GM12878 (cell line): ENCODE data around the gene PIGM. TPM values are rescaled to one million over a fixed set of nuclear protein-coding genes. Genes with fewer than 3 reads are reported as not detected.

Experiments used
- ATAC-seq: fragments of 200-7000 bp; cut with Tn5 transposase; 3 replicates; pipeline ENCODE4 v1.9.1; 2020; ENCODE audit warnings: mild to moderate bottlenecking, moderate library complexity
- BruUV-seq: library from RNA; stranded (reverse); fragments of 400-500 nt; replicated peaks from 2 replicates; lab custom pipeline; 2021; lab: Mats Ljungman, UMichigan
- CTCF ChIA-PET: fragments of 300-600 bp; sonication (Branson Sonifier 250); formaldehyde crosslinking; extraction: SDS; loops from one replicate; lab custom pipeline; 2021; ENCODE audit warnings: inconsistent platforms; lab: Yijun Ruan, JAX
- POLR2A ChIA-PET: fragments of 350-600 bp; formaldehyde crosslinking; extraction: SDS; loops from one replicate; lab custom pipeline; 2021; ENCODE audit warnings: inconsistent platforms; lab: Charles Lee
- RAD21 ChIA-PET: fragments of 300-600 bp; sonication (Branson Sonifier 250); formaldehyde crosslinking; loops from one replicate; lab custom pipeline; 2023; ENCODE audit warnings: antibody characterized with exemption; ENCODE audit not compliant: unreplicated experiment; lab: Charles Lee
- SMC1A ChIA-PET: fragments of 300-600 bp; sonication (Branson Sonifier 250); formaldehyde crosslinking; loops from one replicate; lab custom pipeline; 2023; ENCODE audit not compliant: unreplicated experiment, uncharacterized antibody; lab: Charles Lee
- DNase-seq: peaks from one replicate; pipeline ENCODE4 v3.0.0-alpha.2; 2011; ENCODE audit warnings: low read depth, low spot score
- FAIRE-seq: peaks from 3 replicates; lab custom pipeline; 2011; peaks lifted over from hg19 to GRCh38; lab: Jason Lieb, UNC
- H2AFZ ChIP-seq: 2 replicates; pipeline ENCODE4 v1.6.0; 2011; ENCODE audit warnings: low read depth, low read length, control low read depth; ENCODE audit not compliant: control insufficient read depth
- H3K27ac ChIP-seq: 2 replicates; pipeline ENCODE4 v1.5.1; 2011; ENCODE audit warnings: control low read depth; ENCODE audit not compliant: control insufficient read depth, insufficient read depth
- H3K27me3 ChIP-seq, 2 experiments: replicated peaks in 1 of 2; 2 replicates each; pipeline versions ENCODE4 v1.6.0 to v1.6.1; 2011; ENCODE audit warnings: low read length in 1 of 2; ENCODE audit not compliant: control insufficient read depth in 2 of 2, insufficient read depth in 2 of 2
- H3K36me3 ChIP-seq, 2 experiments: 2 replicates each; pipeline ENCODE4 v1.5.1; 2011; ENCODE audit warnings: low read length in 1 of 2; ENCODE audit not compliant: control insufficient read depth in 2 of 2, insufficient read depth in 2 of 2
- H3K4me1 ChIP-seq: 2 replicates; pipeline ENCODE4 v1.6.1; 2011; ENCODE audit warnings: mild to moderate bottlenecking, low read length, moderate library complexity, mixed read lengths; ENCODE audit not compliant: control insufficient read depth, insufficient read depth
- H3K4me2 ChIP-seq: 2 replicates; pipeline ENCODE4 v1.6.0; 2011; ENCODE audit warnings: control low read depth; ENCODE audit not compliant: control insufficient read depth, insufficient read depth
- H3K4me3 ChIP-seq: fragments of 200-600 bp; sonication (generic); 2 replicates; pipeline ENCODE4 v1.5.1; 2016
- H3K79me2 ChIP-seq: 2 replicates; pipeline ENCODE4 v1.6.0; 2011; ENCODE audit warnings: low read length; ENCODE audit not compliant: control insufficient read depth, insufficient read depth
- H3K9ac ChIP-seq: 2 replicates; pipeline ENCODE4 v1.8.0; 2011; ENCODE audit warnings: low read length, control low read depth, mixed read lengths; ENCODE audit not compliant: control insufficient read depth, insufficient read depth
- H3K9me3 ChIP-seq: replicated peaks from 3 replicates; pipeline ENCODE4 v1.5.1; 2011; ENCODE audit warnings: mild to moderate bottlenecking, low read length; ENCODE audit not compliant: control insufficient read depth, insufficient read depth
- H4K20me1 ChIP-seq: 2 replicates; pipeline ENCODE4 v1.6.0; 2011; ENCODE audit not compliant: control insufficient read depth, insufficient read depth
- CHD4 ChIP-seq: fragments of 200-600 bp; sonication (generic); IDR thresholded peaks from 2 replicates; pipeline ENCODE4 v1.6.1; 2016; ENCODE audit warnings: mild to moderate bottlenecking
- HDGF ChIP-seq: fragments of 450-650 bp; IDR thresholded peaks from 2 replicates; pipeline ENCODE4 v1.6.1; 2016; ENCODE audit warnings: antibody characterized with exemption
- KLF5 ChIP-seq: fragments of 450-650 bp; IDR thresholded peaks from 2 replicates; pipeline ENCODE4 v1.6.1; 2014; ENCODE audit warnings: mild to moderate bottlenecking; ENCODE audit not compliant: partially characterized antibody
- MTA3 ChIP-seq: IDR thresholded peaks from 2 replicates; pipeline ENCODE4 v1.6.1; 2012; ENCODE audit warnings: low read length, inconsistent platforms, borderline replicate concordance
- MXI1 ChIP-seq: fragments of 150-350 bp; IDR thresholded peaks from 2 replicates; pipeline ENCODE4 v1.6.1; 2011; ENCODE audit warnings: low read depth, mild to moderate bottlenecking, inconsistent platforms, low read length, improper control_type of control experiment
- MYB ChIP-seq: fragments of 150-350 bp; IDR thresholded peaks from 2 replicates; pipeline ENCODE4 v1.6.1; 2014; ENCODE audit warnings: mild to moderate bottlenecking, low read depth, low read length, borderline replicate concordance
- NFXL1 ChIP-seq: fragments of 450-650 bp; IDR thresholded peaks from 2 replicates; pipeline ENCODE4 v1.6.1; 2017; ENCODE audit warnings: antibody characterized with exemption, mild to moderate bottlenecking, borderline replicate concordance
- NR2C1 ChIP-seq: fragments of 450-650 bp; IDR thresholded peaks from 2 replicates; pipeline ENCODE4 v1.6.1; 2017; ENCODE audit warnings: antibody characterized with exemption, mild to moderate bottlenecking, moderate library complexity
- NRF1 ChIP-seq: conservative IDR thresholded peaks from 2 replicates; pipeline ENCODE4 v1.6.1; 2011; ENCODE audit warnings: mild to moderate bottlenecking, low read depth, low read length, improper control_type of control experiment
- PAX8 ChIP-seq: fragments of 450-650 bp; IDR thresholded peaks from 2 replicates; pipeline ENCODE4 v1.6.1; 2017; ENCODE audit warnings: mild to moderate bottlenecking, moderate library complexity
- SMAD1 ChIP-seq: fragments of 450-650 bp; IDR thresholded peaks from 2 replicates; pipeline ENCODE4 v1.6.1; 2018; ENCODE audit warnings: mild to moderate bottlenecking, low read depth; ENCODE audit not compliant: partially characterized antibody
- STAT1 ChIP-seq: fragments of 450-650 bp; conservative IDR thresholded peaks from 2 replicates; pipeline ENCODE4 v1.6.1; 2014; ENCODE audit warnings: antibody characterized with exemption, mild to moderate bottlenecking
- ZNF217 ChIP-seq: fragments of 450-650 bp; IDR thresholded peaks from 2 replicates; pipeline ENCODE4 v1.6.1; 2017; ENCODE audit warnings: antibody characterized with exemption, mild to moderate bottlenecking
- ZSCAN29 ChIP-seq: fragments of 450-650 bp; IDR thresholded peaks from 2 replicates; pipeline ENCODE4 v1.6.1; 2017; ENCODE audit warnings: mild to moderate bottlenecking, moderate library complexity
- WGBS: methylation state at CpG from one replicate; pipeline ENCODE4 v1.1.6; 2016; ENCODE audit warnings: low lambda C conversion rate; ENCODE audit not compliant: insufficient replicate concordance, insufficient coverage; ENCODE audit errors: missing lambda C conversion rate; 5-methylcytosine and 5-hydroxymethylcytosine counted together
- in situ Hi-C: fragments of 300-500 bp; cut with MboI; formaldehyde crosslinking; loops from 9 replicates; pipeline ENCODE4 v1.14.3; 2018; ENCODE audit warnings: mixed read lengths
- intact Hi-C: fragments of 100-400 bp; cut with micrococcal nuclease; formaldehyde crosslinking; loops from one replicate; pipeline ENCODE4 v1.14.2; 2022; ENCODE audit not compliant: unreplicated experiment
- polyA plus RNA-seq, 11 experiments: library from polyadenylated mRNA; depleted of rRNA in 4 of 11; unstranded in 6 of 11; stranded (reverse) in 5 of 11; fragments of >200 nt; fragmentation: Nextera tagmentation in 4 of 11; fragmentation: Illumina TruSeq in 1 of 11; extraction: Ambion mirVana in 4 of 11; extraction: Trizol in 1 of 11; gene quantifications; 1 replicate in 1 of 11; 2 replicates in 10 of 11; pipeline versions ENCODE4 v1.2.1 to v1.2.3, GENCODE V29; 2011 to 2016; ENCODE audit warnings: inconsistent platforms in 2 of 11, missing spikeins in 2 of 11, low read depth in 1 of 11
- total RNA-seq, 4 experiments: library from RNA; depleted of rRNA in 3 of 4; stranded (reverse); fragments of >200 nt in 3 of 4; fragmentation: Illumina TruSeq in 1 of 4; extraction: Trizol in 1 of 4; gene quantifications; 2 replicates each; pipeline versions ENCODE4 v1.2.1 to v1.2.3, GENCODE V29; 2013 to 2021
- TF ChIP-seq, protein P1 (sequence below): fragments of 450-650 bp; IDR thresholded peaks from 2 replicates; pipeline ENCODE4 v1.6.1; 2017; ENCODE audit warnings: borderline replicate concordance
- TF ChIP-seq, protein P2 (sequence below): fragments of 450-650 bp; formaldehyde crosslinking; IDR thresholded peaks from 2 replicates; pipeline ENCODE4 v1.4.0; 2020; ENCODE audit warnings: mild to moderate bottlenecking, moderate library complexity
- TF ChIP-seq, protein P3 (sequence below): IDR thresholded peaks from 2 replicates; pipeline ENCODE4 v1.6.1; 2011; ENCODE audit warnings: borderline replicate concordance, low read depth, mild to moderate bottlenecking, moderate library complexity, mixed read lengths, low read length; ENCODE audit not compliant: insufficient read depth; ENCODE audit errors: extremely low read length

PIGM gene
- total and polyA plus RNA-seq, 10 of the 15 experiments (the other 5 are each of a cell fraction or from before 2014, with no cell fraction given) = 2.6 to 6.1 (median 4.6) TPM

DNA sequence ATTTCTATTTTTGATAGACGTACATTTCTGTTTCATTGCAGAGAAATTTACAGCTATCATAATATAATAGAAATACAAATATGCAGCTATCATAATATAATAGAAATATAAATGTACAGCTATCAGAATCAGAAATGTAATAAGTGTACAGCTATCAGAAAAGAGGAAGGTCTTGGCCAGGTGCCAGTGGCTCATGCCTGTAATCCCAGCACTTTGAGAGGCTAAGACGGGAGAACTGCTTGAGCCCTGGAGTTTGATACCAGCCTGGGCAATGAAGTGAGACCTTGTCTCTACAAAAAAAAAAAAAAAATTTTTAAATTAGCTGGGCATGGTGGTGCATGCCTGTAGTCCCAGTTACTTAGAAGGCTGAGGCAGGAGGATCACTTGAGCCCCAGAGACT is 37.9 kb downstream of the PIGM start:
- no peak for DNase-seq
- H3K4me2 ChIP-seq = no peak overlapping the region
- in situ Hi-C loops (no loop called here), intact Hi-C loops (no loop called here)
- H3K4me3 ChIP-seq = no peak overlapping the region
- no peaks in the 10 kb centered on the region for H3K9me3 ChIP-seq
- CTCF ChIA-PET = interaction anchor here (2.5 kb wide), 1 partner anchor 13 kb away, joined by 25 read pairs; no protein-coding TSS in a partner anchor
- no peaks in the 10 kb centered on the region for H4K20me1 ChIP-seq
- POLR2A ChIA-PET = interaction anchor here (0.5 kb wide), 1 partner anchor 11 kb away, joined by 3 read pairs; no protein-coding TSS in a partner anchor
- H3K27ac ChIP-seq = no peak overlapping the region
- SMC1A ChIA-PET = interaction anchor here (1.1 to 1.6 kb wide), 3 partner anchors 12 to 42 kb away, joined by 3 to 5 read pairs (median 3); no protein-coding TSS in a partner anchor
- RAD21 ChIA-PET = interaction anchor here (0.9 to 1.5 kb wide), 2 partner anchors 14 to 83 kb away, joined by 3 to 5 read pairs; no protein-coding TSS in a partner anchor
- H3K36me3 ChIP-seq = no peaks in the 10 kb centered on the region
- H3K27me3 ChIP-seq = no peaks in the 10 kb centered on the region; a peak in 2 of 4 replicates
- 37% methylated on average over 2 of the region's 2 CpGs for WGBS
- no peaks in the 10 kb centered on the region for H3K4me1 ChIP-seq
- no TSS peak for BruUV-seq
- FAIRE-seq = no peak
- H3K9ac ChIP-seq = no peak overlapping the region
- H3K79me2 ChIP-seq = no peaks in the 10 kb centered on the region
- no peak for ATAC-seq
- H2AFZ ChIP-seq = no peak overlapping the region
- TF ChIP-seq STAT1 = no peak
- TF ChIP-seq, protein P1, sequence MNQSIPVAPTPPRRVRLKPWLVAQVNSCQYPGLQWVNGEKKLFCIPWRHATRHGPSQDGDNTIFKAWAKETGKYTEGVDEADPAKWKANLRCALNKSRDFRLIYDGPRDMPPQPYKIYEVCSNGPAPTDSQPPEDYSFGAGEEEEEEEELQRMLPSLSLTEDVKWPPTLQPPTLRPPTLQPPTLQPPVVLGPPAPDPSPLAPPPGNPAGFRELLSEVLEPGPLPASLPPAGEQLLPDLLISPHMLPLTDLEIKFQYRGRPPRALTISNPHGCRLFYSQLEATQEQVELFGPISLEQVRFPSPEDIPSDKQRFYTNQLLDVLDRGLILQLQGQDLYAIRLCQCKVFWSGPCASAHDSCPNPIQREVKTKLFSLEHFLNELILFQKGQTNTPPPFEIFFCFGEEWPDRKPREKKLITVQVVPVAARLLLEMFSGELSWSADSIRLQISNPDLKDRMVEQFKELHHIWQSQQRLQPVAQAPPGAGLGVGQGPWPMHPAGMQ = no peak
- no peak for TF ChIP-seq NR2C1
- TF ChIP-seq CHD4 = no peak
- TF ChIP-seq SMAD1 = no peak
- no peak for TF ChIP-seq PAX8
- TF ChIP-seq ZSCAN29 = no peak
- TF ChIP-seq HDGF = no peak
- TF ChIP-seq ZNF217 = no peak
- TF ChIP-seq MXI1 = no peak
- TF ChIP-seq MTA3 = no peak
- TF ChIP-seq, protein P2, sequence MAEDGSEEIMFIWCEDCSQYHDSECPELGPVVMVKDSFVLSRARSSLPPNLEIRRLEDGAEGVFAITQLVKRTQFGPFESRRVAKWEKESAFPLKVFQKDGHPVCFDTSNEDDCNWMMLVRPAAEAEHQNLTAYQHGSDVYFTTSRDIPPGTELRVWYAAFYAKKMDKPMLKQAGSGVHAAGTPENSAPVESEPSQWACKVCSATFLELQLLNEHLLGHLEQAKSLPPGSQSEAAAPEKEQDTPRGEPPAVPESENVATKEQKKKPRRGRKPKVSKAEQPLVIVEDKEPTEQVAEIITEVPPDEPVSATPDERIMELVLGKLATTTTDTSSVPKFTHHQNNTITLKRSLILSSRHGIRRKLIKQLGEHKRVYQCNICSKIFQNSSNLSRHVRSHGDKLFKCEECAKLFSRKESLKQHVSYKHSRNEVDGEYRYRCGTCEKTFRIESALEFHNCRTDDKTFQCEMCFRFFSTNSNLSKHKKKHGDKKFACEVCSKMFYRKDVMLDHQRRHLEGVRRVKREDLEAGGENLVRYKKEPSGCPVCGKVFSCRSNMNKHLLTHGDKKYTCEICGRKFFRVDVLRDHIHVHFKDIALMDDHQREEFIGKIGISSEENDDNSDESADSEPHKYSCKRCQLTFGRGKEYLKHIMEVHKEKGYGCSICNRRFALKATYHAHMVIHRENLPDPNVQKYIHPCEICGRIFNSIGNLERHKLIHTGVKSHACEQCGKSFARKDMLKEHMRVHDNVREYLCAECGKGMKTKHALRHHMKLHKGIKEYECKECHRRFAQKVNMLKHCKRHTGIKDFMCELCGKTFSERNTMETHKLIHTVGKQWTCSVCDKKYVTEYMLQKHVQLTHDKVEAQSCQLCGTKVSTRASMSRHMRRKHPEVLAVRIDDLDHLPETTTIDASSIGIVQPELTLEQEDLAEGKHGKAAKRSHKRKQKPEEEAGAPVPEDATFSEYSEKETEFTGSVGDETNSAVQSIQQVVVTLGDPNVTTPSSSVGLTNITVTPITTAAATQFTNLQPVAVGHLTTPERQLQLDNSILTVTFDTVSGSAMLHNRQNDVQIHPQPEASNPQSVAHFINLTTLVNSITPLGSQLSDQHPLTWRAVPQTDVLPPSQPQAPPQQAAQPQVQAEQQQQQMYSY = no peak
- no peak for TF ChIP-seq NFXL1
- no peak for TF ChIP-seq KLF5
- TF ChIP-seq NRF1 = no peak
- TF ChIP-seq MYB = no peak
- TF ChIP-seq, protein P3, sequence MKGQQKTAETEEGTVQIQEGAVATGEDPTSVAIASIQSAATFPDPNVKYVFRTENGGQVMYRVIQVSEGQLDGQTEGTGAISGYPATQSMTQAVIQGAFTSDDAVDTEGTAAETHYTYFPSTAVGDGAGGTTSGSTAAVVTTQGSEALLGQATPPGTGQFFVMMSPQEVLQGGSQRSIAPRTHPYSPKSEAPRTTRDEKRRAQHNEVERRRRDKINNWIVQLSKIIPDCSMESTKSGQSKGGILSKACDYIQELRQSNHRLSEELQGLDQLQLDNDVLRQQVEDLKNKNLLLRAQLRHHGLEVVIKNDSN = no peak
